CD4-positive, alpha-beta T cell (primary cell): ENCODE results near the gene AP1G1. TPM values are rescaled to one million over a fixed set of nuclear protein-coding genes. Genes with fewer than 3 reads are reported as not detected.

Experiments
- ATAC-seq: fragments of 200-7000 bp; cut with Tn5 transposase; one replicate; pipeline ENCODE4 v1.10.0; 2022; ENCODE audit warnings: mild to moderate bottlenecking; ENCODE audit not compliant: poor library complexity
- CTCF ChIA-PET: fragments of 350-600 bp; sonication (Branson Sonifier 250); formaldehyde crosslinking; loops from one replicate; lab custom pipeline; 2021; ENCODE audit warnings: antibody characterized with exemption, inconsistent platforms; lab: Charles Lee
- POLR2A ChIA-PET: fragments of 350-600 bp; sonication (Branson Sonifier 250); formaldehyde crosslinking; loops from one replicate; lab custom pipeline; 2021; ENCODE audit warnings: antibody characterized with exemption, inconsistent platforms; lab: Charles Lee
- DNase-seq, 14 experiments: peaks; one replicate each; pipeline ENCODE4 v3.0.0-alpha.2; 2013 to 2020; ENCODE audit warnings: mixed read lengths in 2 of 14
- H3K27ac ChIP-seq, 2 donors: one replicate each; pipeline versions ENCODE4 v1.5.1 to v1.7.0; 2013; ENCODE audit warnings: low read length in 2 of 2, low read depth in 1 of 2, mild to moderate bottlenecking in 1 of 2
- H3K27me3 ChIP-seq, 2 experiments: 1 replicate in 1 of 2; 2 replicates in 1 of 2; pipeline versions ENCODE4 v1.6.1 to v1.7.0; 2013; ENCODE audit warnings: low read length in 2 of 2, control low read depth in 1 of 2, mild to moderate bottlenecking in 1 of 2, moderate library complexity in 1 of 2; ENCODE audit not compliant: insufficient read depth in 2 of 2, control insufficient read depth in 1 of 2
- H3K36me3 ChIP-seq: one replicate; pipeline ENCODE4 v1.6.1; 2013; ENCODE audit warnings: low read length, control low read depth; ENCODE audit not compliant: insufficient read depth
- H3K4me1 ChIP-seq: one replicate; pipeline ENCODE4 v1.6.1; 2013; ENCODE audit warnings: low read length, control low read depth; ENCODE audit not compliant: insufficient read depth
- H3K4me3 ChIP-seq: one replicate; pipeline ENCODE4 v1.5.1; 2013; ENCODE audit warnings: mild to moderate bottlenecking, low read length, moderate library complexity
- H3K9me3 ChIP-seq, 2 experiments: 1 replicate in 1 of 2; 2 replicates in 1 of 2; pipeline versions ENCODE4 v1.6.1 to v1.7.0; 2013; ENCODE audit warnings: low read length in 2 of 2, mild to moderate bottlenecking in 2 of 2, control low read depth in 1 of 2, moderate library complexity in 1 of 2; ENCODE audit not compliant: control insufficient read depth in 1 of 2, insufficient read depth in 1 of 2
- H3K27ac Mint-ChIP-seq: one replicate; pipeline ENCODE4 v1.8.0; 2020; ENCODE audit warnings: mixed read lengths
- H3K27me3 Mint-ChIP-seq: one replicate; pipeline ENCODE4 v1.8.0; 2021; ENCODE audit warnings: mixed read lengths
- H3K36me3 Mint-ChIP-seq: one replicate; pipeline ENCODE4 v1.8.0; 2021; ENCODE audit warnings: low read depth, mixed read lengths
- H3K4me1 Mint-ChIP-seq: one replicate; pipeline ENCODE4 v1.8.0; 2021; ENCODE audit warnings: low read depth, mixed read lengths
- H3K4me3 Mint-ChIP-seq: one replicate; pipeline ENCODE4 v1.8.0; 2020; ENCODE audit warnings: mild to moderate bottlenecking, mixed read lengths
- H3K9me3 Mint-ChIP-seq: one replicate; pipeline ENCODE4 v1.8.0; 2020; ENCODE audit warnings: mixed read lengths
- intact Hi-C, 2 experiments: fragments of 100-400 bp; cut with DNase I in 1 of 2; cut with micrococcal nuclease in 1 of 2; formaldehyde crosslinking; loops; one replicate each; pipeline versions ENCODE4 v1.15.1 to v1.9.0; 2023 to 2025; cut with DNase I, micrococcal nuclease
- total RNA-seq, 174 experiments: library from RNA in 2 of 174; stranded (reverse) in 2 of 174; gene quantifications; one replicate each; pipeline ENCODE4 v1.2.3 and lab custom pipeline; 2021 to 2026
- TF ChIP-seq, protein P1 (sequence below): fragments of 200-600 bp; IDR thresholded peaks from one replicate; pipeline ENCODE4 v1.8.0; 2022; ENCODE audit warnings: antibody characterized with exemption, mild to moderate bottlenecking

AP1G1 gene
- total RNA-seq, 2 experiments from 2014 or later, result 171 to 175 TPM

- DNase-seq, result no peak
- no peak for ATAC-seq
- Mint-ChIP-seq H3K4me3 (no peak overlapping the region), H3K9me3 (no peaks in the 10 kb centered on the region), H3K36me3 (peaks cover 28% of the 10 kb centered on the region), H3K27ac (peak overlapping the region; percentile 53), H3K4me1 (peaks cover 27% of the 10 kb centered on the region), H3K27me3 (no peaks in the 10 kb centered on the region)
- Histone ChIP-seq H3K27me3 (no peaks in the 10 kb centered on the region), H3K36me3 (peaks cover 10% of the 10 kb centered on the region), H3K4me1 (peaks cover 18% of the 10 kb centered on the region), H3K9me3 (no peaks in the 10 kb centered on the region), H3K27ac (no peak overlapping the region), H3K4me3 (no peak overlapping the region)
- POLR2A ChIA-PET, result interaction anchor here (1.2 to 2.7 kb wide), 3 partner anchors 34 to 52 kb away, joined by 5 to 19 read pairs (median 8); partner anchors contain the start of genes AP1G1, IST1 and ZNF821
- intact Hi-C loops, result no loop called here
- TF ChIP-seq, protein P1, sequence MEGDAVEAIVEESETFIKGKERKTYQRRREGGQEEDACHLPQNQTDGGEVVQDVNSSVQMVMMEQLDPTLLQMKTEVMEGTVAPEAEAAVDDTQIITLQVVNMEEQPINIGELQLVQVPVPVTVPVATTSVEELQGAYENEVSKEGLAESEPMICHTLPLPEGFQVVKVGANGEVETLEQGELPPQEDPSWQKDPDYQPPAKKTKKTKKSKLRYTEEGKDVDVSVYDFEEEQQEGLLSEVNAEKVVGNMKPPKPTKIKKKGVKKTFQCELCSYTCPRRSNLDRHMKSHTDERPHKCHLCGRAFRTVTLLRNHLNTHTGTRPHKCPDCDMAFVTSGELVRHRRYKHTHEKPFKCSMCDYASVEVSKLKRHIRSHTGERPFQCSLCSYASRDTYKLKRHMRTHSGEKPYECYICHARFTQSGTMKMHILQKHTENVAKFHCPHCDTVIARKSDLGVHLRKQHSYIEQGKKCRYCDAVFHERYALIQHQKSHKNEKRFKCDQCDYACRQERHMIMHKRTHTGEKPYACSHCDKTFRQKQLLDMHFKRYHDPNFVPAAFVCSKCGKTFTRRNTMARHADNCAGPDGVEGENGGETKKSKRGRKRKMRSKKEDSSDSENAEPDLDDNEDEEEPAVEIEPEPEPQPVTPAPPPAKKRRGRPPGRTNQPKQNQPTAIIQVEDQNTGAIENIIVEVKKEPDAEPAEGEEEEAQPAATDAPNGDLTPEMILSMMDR, result no peak
- CTCF ChIA-PET, result interaction anchor here (0.6 to 1.9 kb wide), 3 partner anchors 11 to 40 kb away, joined by 3 to 6 read pairs (median 4); no protein-coding TSS in a partner anchor
Measured at GRCh38 chr16:71843572-71843971, 34.9 kb upstream of the AP1G1 start.

DNA sequence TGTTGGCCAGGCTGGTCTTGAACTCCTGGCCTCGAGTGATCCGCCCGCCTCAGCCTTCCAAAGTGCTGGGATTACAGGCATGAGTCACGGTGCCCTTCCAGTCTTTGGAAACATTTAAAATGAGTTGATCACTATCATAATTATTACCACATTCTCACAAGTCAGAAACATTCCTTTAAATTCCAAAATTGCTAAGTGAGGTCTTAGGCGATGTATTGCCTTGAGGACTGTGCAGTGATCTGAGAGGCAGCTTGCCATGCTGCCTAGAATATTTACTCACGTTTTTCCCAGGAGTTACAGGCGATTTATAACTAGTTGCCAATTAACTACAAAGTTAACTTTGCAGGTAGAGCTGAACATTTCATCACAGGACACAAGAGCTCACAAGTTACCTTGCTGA is 31.4 kb upstream of the AP1G1 start:
- Histone ChIP-seq H3K27ac (no peak overlapping the region), H3K27me3 (no peaks in the 10 kb centered on the region), H3K36me3 (no peaks in the 10 kb centered on the region), H3K4me3 (no peak overlapping the region), H3K9me3 (no peaks in the 10 kb centered on the region), H3K4me1 (peaks cover 2% of the 10 kb centered on the region)
- H3K4me3 Mint-ChIP-seq, result no peak overlapping the region
- ATAC-seq, result no peak
- peaks cover 7% of the 10 kb centered on the region for H3K4me1 Mint-ChIP-seq
- H3K9me3 Mint-ChIP-seq, result no peaks in the 10 kb centered on the region
- CTCF ChIA-PET, result no interaction called here
- H3K27ac Mint-ChIP-seq, result no peak overlapping the region
- POLR2A ChIA-PET, result no interaction called here
- intact Hi-C loops, result no loop called here
- TF ChIP-seq, protein P1, result no peak
- no peak for DNase-seq
- H3K36me3 Mint-ChIP-seq, result no peaks in the 10 kb centered on the region
- H3K27me3 Mint-ChIP-seq, result no peaks in the 10 kb centered on the region

GRCh38 chr16:71837150-71837549 is 28.5 kb upstream of the AP1G1 start:
- POLR2A ChIA-PET, result interaction anchor here (0.9 kb wide), 1 partner anchor 48 kb away, joined by 3 read pairs; no protein-coding TSS in a partner anchor
- H3K27ac ChIP-seq, result no peak overlapping the region
- no peaks in the 10 kb centered on the region for H3K36me3 ChIP-seq
- H3K4me3 ChIP-seq, result no peak overlapping the region
- no peak for DNase-seq
- no peaks in the 10 kb centered on the region for H3K27me3 ChIP-seq
- peaks cover 2% of the 10 kb centered on the region for H3K4me1 Mint-ChIP-seq
- H3K36me3 Mint-ChIP-seq, result no peaks in the 10 kb centered on the region
- no peaks in the 10 kb centered on the region for H3K27me3 Mint-ChIP-seq
- no peak for ATAC-seq
- intact Hi-C loops, result no loop called here
- no peak overlapping the region for H3K4me3 Mint-ChIP-seq
- H3K4me1 ChIP-seq, result no peaks in the 10 kb centered on the region
- H3K27ac Mint-ChIP-seq, result no peak overlapping the region
- TF ChIP-seq, protein P1, result no peak
- CTCF ChIA-PET, result no interaction called here
- H3K9me3 Mint-ChIP-seq, result no peaks in the 10 kb centered on the region
- no peaks in the 10 kb centered on the region for H3K9me3 ChIP-seq
